ENCODE results near the gene TRABD2B. TPM values are rescaled to one million over a fixed set of nuclear protein-coding genes. Genes with fewer than 3 reads are reported as not detected.

Gene TRABD2B
- total and polyA plus RNA-seq, 2 experiments from 2014 or later: 1.00 to 2.3 TPM

DNA sequence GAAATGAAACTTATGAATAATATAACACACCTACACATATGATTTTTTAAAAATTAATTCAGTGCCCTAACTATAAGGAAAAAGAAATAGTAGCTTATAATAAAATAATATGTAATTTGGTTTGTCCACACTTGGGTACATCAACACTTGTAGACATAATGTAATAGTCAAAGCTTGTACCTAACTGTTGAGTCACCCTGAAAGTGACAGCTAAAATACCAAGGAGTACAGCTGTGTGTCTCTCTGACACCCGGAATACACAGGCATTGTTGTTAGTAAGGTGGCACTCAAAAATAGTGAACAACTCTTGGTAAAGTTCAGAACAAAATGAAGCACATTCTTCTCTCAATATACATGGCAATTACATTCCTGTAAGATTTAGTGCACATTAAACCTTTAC is 243.4 kb downstream of the TRABD2B start:
- Histone ChIP-seq H3K4me1 (ENCODE audit: insufficient read depth) (peaks cover 6% of the 10 kb centered on the region), H3K27me3 (no peaks in the 10 kb centered on the region), H3K9me2 (replicated peaks; ENCODE audit: insufficient read depth) (no peaks in the 10 kb centered on the region), H3K4me2 (no peak overlapping the region), H3K36me3 (replicated peaks; ENCODE audit: insufficient read depth, low read depth) (no peaks in the 10 kb centered on the region), H3K9me3 (ENCODE audit: low read depth) (no peaks in the 10 kb centered on the region), H3K4me3 (no peak overlapping the region), H4K20me1 (ENCODE audit: insufficient read depth, poor library complexity, severe bottlenecking) (no peaks in the 10 kb centered on the region), H2AFZ (no peak overlapping the region), H3K79me2 (no peaks in the 10 kb centered on the region), H3K27ac (no peak overlapping the region)
- no peak for DNase-seq (ENCODE audit: low spot score)
- 88% methylated on average over 1 of the region's 1 CpG for WGBS (ENCODE audit: low lambda C conversion rate, missing lambda C conversion rate)
- TF ChIP-seq EZH2 (IDR thresholded peaks at IDR 0.05; ENCODE audit: borderline replicate concordance) (no peak), EZH2phosphoT487 (IDR thresholded peaks at IDR 0.05; ENCODE audit: low read depth, severe bottlenecking, unreplicated experiment) (no peak)
- TF ChIP-seq, protein P1, sequence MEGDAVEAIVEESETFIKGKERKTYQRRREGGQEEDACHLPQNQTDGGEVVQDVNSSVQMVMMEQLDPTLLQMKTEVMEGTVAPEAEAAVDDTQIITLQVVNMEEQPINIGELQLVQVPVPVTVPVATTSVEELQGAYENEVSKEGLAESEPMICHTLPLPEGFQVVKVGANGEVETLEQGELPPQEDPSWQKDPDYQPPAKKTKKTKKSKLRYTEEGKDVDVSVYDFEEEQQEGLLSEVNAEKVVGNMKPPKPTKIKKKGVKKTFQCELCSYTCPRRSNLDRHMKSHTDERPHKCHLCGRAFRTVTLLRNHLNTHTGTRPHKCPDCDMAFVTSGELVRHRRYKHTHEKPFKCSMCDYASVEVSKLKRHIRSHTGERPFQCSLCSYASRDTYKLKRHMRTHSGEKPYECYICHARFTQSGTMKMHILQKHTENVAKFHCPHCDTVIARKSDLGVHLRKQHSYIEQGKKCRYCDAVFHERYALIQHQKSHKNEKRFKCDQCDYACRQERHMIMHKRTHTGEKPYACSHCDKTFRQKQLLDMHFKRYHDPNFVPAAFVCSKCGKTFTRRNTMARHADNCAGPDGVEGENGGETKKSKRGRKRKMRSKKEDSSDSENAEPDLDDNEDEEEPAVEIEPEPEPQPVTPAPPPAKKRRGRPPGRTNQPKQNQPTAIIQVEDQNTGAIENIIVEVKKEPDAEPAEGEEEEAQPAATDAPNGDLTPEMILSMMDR (IDR thresholded peaks at IDR 0.05; ENCODE audit: poor library complexity): no peak

DNA sequence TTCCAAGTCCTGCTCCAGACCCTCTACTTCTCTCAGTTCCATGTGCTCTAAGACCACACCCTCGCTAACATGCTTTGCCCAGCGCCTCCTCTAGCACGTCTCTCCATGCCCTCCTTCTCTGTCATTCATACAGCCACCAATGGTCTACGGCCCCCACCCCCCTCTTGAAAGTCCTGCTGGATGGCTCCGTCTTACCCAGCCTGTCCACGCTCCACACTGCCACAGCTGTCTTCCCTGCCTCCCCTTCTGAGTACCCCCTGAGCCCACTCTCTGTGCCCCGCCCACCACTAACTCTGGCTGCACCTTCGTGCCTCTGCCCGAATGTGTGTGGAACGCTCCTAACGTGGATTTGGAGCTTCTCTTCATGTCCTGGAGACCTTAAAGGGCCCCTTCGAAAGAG is 244.6 kb downstream of the TRABD2B start:
- Histone ChIP-seq H3K4me3 (no peak overlapping the region), H3K9me2 (replicated peaks; ENCODE audit: insufficient read depth) (no peaks in the 10 kb centered on the region), H2AFZ (no peak overlapping the region), H3K9me3 (ENCODE audit: low read depth) (no peaks in the 10 kb centered on the region), H3K27me3 (no peaks in the 10 kb centered on the region), H3K4me1 (ENCODE audit: insufficient read depth) (peaks cover 6% of the 10 kb centered on the region), H3K79me2 (no peaks in the 10 kb centered on the region), H3K4me2 (no peak overlapping the region), H3K27ac (peak overlapping the region; percentile 25), H3K36me3 (replicated peaks; ENCODE audit: insufficient read depth, low read depth) (no peaks in the 10 kb centered on the region), H4K20me1 (ENCODE audit: insufficient read depth, poor library complexity, severe bottlenecking) (no peaks in the 10 kb centered on the region)
- WGBS (ENCODE audit: low lambda C conversion rate, missing lambda C conversion rate): 95% methylated on average over 9 of the region's 12 CpGs
- DNase-seq (ENCODE audit: low spot score): no peak
- no peak for TF ChIP-seq EZH2 (IDR thresholded peaks at IDR 0.05; ENCODE audit: borderline replicate concordance)
- TF ChIP-seq, protein P1 (IDR thresholded peaks at IDR 0.05; ENCODE audit: poor library complexity): no peak
- no peak for TF ChIP-seq EZH2phosphoT487 (IDR thresholded peaks at IDR 0.05; ENCODE audit: low read depth, severe bottlenecking, unreplicated experiment)

DNA sequence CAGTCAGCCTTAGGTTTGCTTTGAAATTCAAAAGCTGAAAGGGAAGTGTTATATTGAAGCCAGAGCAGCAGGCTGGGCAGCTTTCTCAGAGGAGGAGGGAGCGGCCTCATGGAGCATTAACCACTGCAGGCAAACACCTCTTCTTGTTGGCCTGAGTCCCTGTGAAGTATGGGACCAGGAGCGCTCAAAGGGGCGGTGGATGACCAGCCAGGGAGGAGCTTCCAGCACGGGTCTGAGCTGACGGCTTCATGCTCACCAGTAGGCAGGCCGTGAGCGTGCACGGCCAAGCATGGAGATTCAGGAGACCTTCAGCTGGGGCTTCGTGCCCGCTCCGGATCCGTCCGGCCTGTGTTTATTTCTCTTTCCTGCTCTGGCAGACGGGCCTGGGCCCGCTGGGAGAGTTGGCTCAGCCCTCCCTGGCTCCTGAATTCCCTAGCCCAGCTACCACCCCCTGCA is 245.2 kb downstream of the TRABD2B start:
- DNase-seq (ENCODE audit: low spot score): peak; percentile 58
- no peak overlapping the region for H3K4me2 ChIP-seq
- peaks cover 6% of the 10 kb centered on the region for H3K4me1 ChIP-seq (ENCODE audit: insufficient read depth)
- peak overlapping the region; percentile 25 for H3K27ac ChIP-seq
- H3K79me2 ChIP-seq: no peaks in the 10 kb centered on the region
- TF ChIP-seq EZH2phosphoT487 (IDR thresholded peaks at IDR 0.05; ENCODE audit: low read depth, severe bottlenecking, unreplicated experiment) (no peak), EZH2 (IDR thresholded peaks at IDR 0.05; ENCODE audit: borderline replicate concordance) (no peak)
- TF ChIP-seq, protein P1 (IDR thresholded peaks at IDR 0.05; ENCODE audit: poor library complexity): no peak
- no peaks in the 10 kb centered on the region for H3K36me3 ChIP-seq (replicated peaks; ENCODE audit: insufficient read depth, low read depth)
- H4K20me1 ChIP-seq (ENCODE audit: insufficient read depth, poor library complexity, severe bottlenecking): no peaks in the 10 kb centered on the region
- no peak overlapping the region for H2AFZ ChIP-seq
- H3K27me3 ChIP-seq: no peaks in the 10 kb centered on the region
- H3K9me3 ChIP-seq (ENCODE audit: low read depth): no peaks in the 10 kb centered on the region
- 49% methylated on average over 15 of the region's 15 CpGs for WGBS (ENCODE audit: low lambda C conversion rate, missing lambda C conversion rate)
- no peaks in the 10 kb centered on the region for H3K9me2 ChIP-seq (replicated peaks; ENCODE audit: insufficient read depth)
- no peak overlapping the region for H3K4me3 ChIP-seq

DNA sequence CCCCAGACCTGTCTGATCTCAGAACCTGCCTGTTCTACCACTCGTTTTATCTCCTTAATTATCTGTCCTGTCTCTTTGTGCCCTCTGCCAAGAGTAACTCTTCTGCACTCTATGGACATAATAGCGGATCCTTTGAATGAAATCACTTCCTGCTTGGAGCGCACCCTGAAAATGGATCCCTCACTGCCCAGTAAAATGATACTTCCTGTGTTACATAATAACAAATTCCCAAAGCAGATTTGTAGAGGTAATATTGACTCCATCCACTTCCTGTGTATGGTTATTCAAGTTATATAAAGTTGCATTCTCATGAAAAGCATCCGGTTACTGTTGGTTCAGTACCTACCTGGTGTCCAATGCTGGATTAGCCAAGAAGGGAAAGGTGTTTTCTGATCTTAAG is 246.0 kb downstream of the TRABD2B start:
- H4K20me1 ChIP-seq (ENCODE audit: insufficient read depth, poor library complexity, severe bottlenecking): no peaks in the 10 kb centered on the region
- no peaks in the 10 kb centered on the region for H3K27me3 ChIP-seq
- no peak for DNase-seq (ENCODE audit: low spot score)
- WGBS (ENCODE audit: low lambda C conversion rate, missing lambda C conversion rate): 71% methylated on average over 4 of the region's 4 CpGs
- H3K79me2 ChIP-seq: no peaks in the 10 kb centered on the region
- no peak overlapping the region for H3K4me3 ChIP-seq
- H3K36me3 ChIP-seq (replicated peaks; ENCODE audit: insufficient read depth, low read depth): no peaks in the 10 kb centered on the region
- peak overlapping the region; percentile 25 for H3K27ac ChIP-seq
- peaks cover 6% of the 10 kb centered on the region for H3K4me1 ChIP-seq (ENCODE audit: insufficient read depth)
- no peaks in the 10 kb centered on the region for H3K9me2 ChIP-seq (replicated peaks; ENCODE audit: insufficient read depth)
- H3K9me3 ChIP-seq (ENCODE audit: low read depth): no peaks in the 10 kb centered on the region
- TF ChIP-seq EZH2 (IDR thresholded peaks at IDR 0.05; ENCODE audit: borderline replicate concordance) (no peak), EZH2phosphoT487 (IDR thresholded peaks at IDR 0.05; ENCODE audit: low read depth, severe bottlenecking, unreplicated experiment) (no peak)
- TF ChIP-seq, protein P1 (IDR thresholded peaks at IDR 0.05; ENCODE audit: poor library complexity): no peak
- peak overlapping the region; percentile 2 for H2AFZ ChIP-seq
- H3K4me2 ChIP-seq: no peak overlapping the region

Data from hepatocyte (in vitro differentiated cells).